Measurements from ENCODE around the gene PPP1R3G. TPM values are rescaled to one million over a fixed set of nuclear protein-coding genes. Genes with fewer than 3 reads are reported as not detected.

The PPP1R3G gene
- total and polyA plus RNA-seq, 7 donors, result 0.06 to 0.50 (median 0.13) TPM

- DNase-seq (no peak), ATAC-seq (no peak)
- Histone ChIP-seq H3K27me3 (ENCODE audit: insufficient read depth in 3 of 3, low read length in 2 of 3) (no peaks in the 10 kb centered on the region), H3K4me3 (no peak overlapping the region), H3K4me1 (peaks cover 6% of the 10 kb centered on the region), H3K36me3 (ENCODE audit: insufficient read depth in 1 of 2, low read depth in 1 of 2) (no peaks in the 10 kb centered on the region), H3K27ac (no peak overlapping the region), H3K9me3 (no peaks in the 10 kb centered on the region)
- 55 to 78% (median 58%) methylated on average over 4 of the region's 4 CpGs for WGBS, 3 donors
- intact Hi-C loops (cut with DNase I), result no loop called here
- TF ChIP-seq CTCF (IDR thresholded peaks at IDR 0.05), result no peak
Observed at GRCh38 chr6:5126214-5126613, 41.1 kb downstream of the PPP1R3G start.

GRCh38 chr6:5127106-5127687, 42.1 kb downstream of the PPP1R3G start:
- H3K4me3 ChIP-seq, result no peak overlapping the region

GRCh38 chr6:5128351-5128750, 43.2 kb downstream of the PPP1R3G start:
- H3K4me1 ChIP-seq, result peaks cover 12% of the 10 kb centered on the region
- H3K4me3 ChIP-seq, result no peak overlapping the region
- no peaks in the 10 kb centered on the region for H3K36me3 ChIP-seq (ENCODE audit: insufficient read depth in 1 of 2, low read depth in 1 of 2)
- no peak overlapping the region for H3K27ac ChIP-seq
- ATAC-seq (no peak), DNase-seq (no peak)
- 88 to 91% (median 89%) methylated on average over 4 of the region's 4 CpGs for WGBS, 3 donors
- intact Hi-C loops (cut with DNase I), result no loop called here
- no peaks in the 10 kb centered on the region for H3K27me3 ChIP-seq (ENCODE audit: insufficient read depth in 3 of 3, low read length in 2 of 3)
- H3K9me3 ChIP-seq, result no peaks in the 10 kb centered on the region
- no peak for TF ChIP-seq CTCF (IDR thresholded peaks at IDR 0.05)

More at GRCh38 chr6:5127106-5127687, 42.1 kb downstream of the PPP1R3G start:
- Histone ChIP-seq H3K27me3 (ENCODE audit: insufficient read depth in 3 of 3, low read length in 2 of 3) (no peaks in the 10 kb centered on the region), H3K4me1 (peaks cover under 1% of the 10 kb centered on the region), H3K36me3 (ENCODE audit: insufficient read depth in 1 of 2, low read depth in 1 of 2) (no peaks in the 10 kb centered on the region), H3K27ac (no peak overlapping the region), H3K9me3 (no peaks in the 10 kb centered on the region)
- 79 to 90% (median 85%) methylated on average over 8 of the region's 8 CpGs for WGBS, 3 donors
- ATAC-seq, result no peak
- DNase-seq, result no peak
- no peak for TF ChIP-seq CTCF (IDR thresholded peaks at IDR 0.05)
- intact Hi-C loops (cut with DNase I), result no loop called here

GRCh38 chr6:5130135-5130866, 45.2 kb downstream of the PPP1R3G start:
- TF ChIP-seq CTCF (IDR thresholded peaks at IDR 0.05), result no peak
- no peak for DNase-seq
- 83 to 88% (median 87%) methylated on average over 10 of the region's 10 CpGs for WGBS, 3 donors

More at GRCh38 chr6:5130135-5130866, 45.2 kb downstream of the PPP1R3G start:
- H3K4me3 ChIP-seq, result no peak overlapping the region
- no peak for ATAC-seq
- H3K27ac ChIP-seq, result no peak overlapping the region
- peaks cover 13% of the 10 kb centered on the region for H3K4me1 ChIP-seq
- intact Hi-C loops (cut with DNase I), result no loop called here
- no peaks in the 10 kb centered on the region for H3K36me3 ChIP-seq (ENCODE audit: insufficient read depth in 1 of 2, low read depth in 1 of 2)
- no peaks in the 10 kb centered on the region for H3K9me3 ChIP-seq
- H3K27me3 ChIP-seq (ENCODE audit: insufficient read depth in 3 of 3, low read length in 2 of 3), result no peaks in the 10 kb centered on the region
